ENCODE data around the gene FAM171A1.
"Not testable (repeated sequence)": the region's sequence is repeated elsewhere in the genome, so short reads cannot be mapped to it uniquely, and the experiment has no call there.

Gene FAM171A1

GRCh38 chr10:15321431-15322341, 49.4 kb downstream of the FAM171A1 start:
- DNase-seq (ENCODE audit: extremely low read depth in 1 of 2, low read depth in 1 of 2): no peak

GRCh38 chr10:15320522-15321203, 50.4 kb downstream of the FAM171A1 start:
- DNase-seq (ENCODE audit: extremely low read depth in 1 of 2, low read depth in 1 of 2): no peak

- no peak for DNase-seq (ENCODE audit: extremely low read depth in 1 of 2, low read depth in 1 of 2)
Observed at GRCh38 chr10:15320118-15320517, 51.0 kb downstream of the FAM171A1 start.

- no peak for DNase-seq (ENCODE audit: extremely low read depth in 1 of 2, low read depth in 1 of 2)
Observed at GRCh38 chr10:15316871-15317464, 54.1 kb downstream of the FAM171A1 start.

- DNase-seq (ENCODE audit: extremely low read depth in 1 of 2, low read depth in 1 of 2): no peak
Observed at GRCh38 chr10:15316145-15316544, 54.9 kb downstream of the FAM171A1 start.

GRCh38 chr10:15315286-15315685, 55.8 kb downstream of the FAM171A1 start:
- no peak for DNase-seq (ENCODE audit: extremely low read depth in 1 of 2, low read depth in 1 of 2)

GRCh38 chr10:15314482-15315045, 56.5 kb downstream of the FAM171A1 start:
- DNase-seq (ENCODE audit: extremely low read depth in 1 of 2, low read depth in 1 of 2): no peak

GRCh38 chr10:15313843-15314242, 57.2 kb downstream of the FAM171A1 start:
- DNase-seq (ENCODE audit: extremely low read depth in 1 of 2, low read depth in 1 of 2): no peak

- no peak for DNase-seq (ENCODE audit: extremely low read depth in 1 of 2, low read depth in 1 of 2)
Observed at GRCh38 chr10:15313047-15313446, 58.0 kb downstream of the FAM171A1 start.

GRCh38 chr10:15311569-15312280, 59.4 kb downstream of the FAM171A1 start:
- no peak for DNase-seq (ENCODE audit: extremely low read depth in 1 of 2, low read depth in 1 of 2)

- no peak for DNase-seq (ENCODE audit: extremely low read depth in 1 of 2, low read depth in 1 of 2)
Observed at GRCh38 chr10:15310776-15311568, 60.1 kb downstream of the FAM171A1 start.

GRCh38 chr10:15309221-15309620, 61.9 kb downstream of the FAM171A1 start:
- DNase-seq (ENCODE audit: extremely low read depth in 1 of 2, low read depth in 1 of 2): no peak

GRCh38 chr10:15306735-15307280, 64.3 kb downstream of the FAM171A1 start:
- no peak for DNase-seq (ENCODE audit: extremely low read depth in 1 of 2, low read depth in 1 of 2)

- DNase-seq (ENCODE audit: extremely low read depth in 1 of 2, low read depth in 1 of 2): no peak
Observed at GRCh38 chr10:15305634-15306033, 65.5 kb downstream of the FAM171A1 start.

- DNase-seq (ENCODE audit: extremely low read depth in 1 of 2, low read depth in 1 of 2): no peak
Observed at GRCh38 chr10:15305161-15305560, 65.9 kb downstream of the FAM171A1 start.

GRCh38 chr10:15302188-15302956, 68.7 kb downstream of the FAM171A1 start:
- DNase-seq (ENCODE audit: extremely low read depth in 1 of 2, low read depth in 1 of 2): not testable (repeated sequence)

GRCh38 chr10:15300697-15301096, 70.4 kb downstream of the FAM171A1 start:
- no peak for DNase-seq (ENCODE audit: extremely low read depth in 1 of 2, low read depth in 1 of 2)

GRCh38 chr10:15300145-15300544, 70.9 kb downstream of the FAM171A1 start:
- no peak for DNase-seq (ENCODE audit: extremely low read depth in 1 of 2, low read depth in 1 of 2)

- no peak for DNase-seq (ENCODE audit: extremely low read depth in 1 of 2, low read depth in 1 of 2)
Observed at GRCh38 chr10:15296701-15297100, 74.4 kb downstream of the FAM171A1 start.

Data from activated CD8-positive, alpha-beta memory T cell treated with anti-CD3 and anti-CD28 coated beads for 1 hour (primary cell).